DOHH2 (cell line): Measurements from ENCODE around the gene CBY3.

ENCODE experiments used
- CTCF ChIP-seq: fragments of 200-600 bp; sonication (generic); IDR thresholded peaks from one replicate; pipeline ENCODE4 v1.5.1; 2014; ENCODE audit warnings: antibody characterized with exemption, mild to moderate bottlenecking, low read depth, low read length; ENCODE audit not compliant: poor library complexity, severe bottlenecking
- EZH2phosphoT487 ChIP-seq: fragments of 200-600 bp; sonication (generic); IDR thresholded peaks from 2 replicates; pipeline ENCODE4 v1.6.1; 2017; ENCODE audit warnings: borderline replicate concordance, mild to moderate bottlenecking, antibody characterized with exemption, low read length, moderate library complexity, mixed read lengths

GRCh38 chr5:179678223-179679013, 2.4 kb downstream of the CBY3 start:
- TF ChIP-seq CTCF = no peak
- TF ChIP-seq EZH2phosphoT487 = no peak
